ENCODE measurements around the gene NUP160. TPM values are rescaled to one million over a fixed set of nuclear protein-coding genes. Genes with fewer than 3 reads are reported as not detected.
A peak's percentile ranks its signal among the peaks of the same experiment; 100 is the strongest.
"Not testable (repeated sequence)": the region's sequence is repeated elsewhere in the genome, so short reads cannot be mapped to it uniquely, and the experiment has no call there.

Gene NUP160
- total RNA-seq, 1 experiment from 2014 or later = 89.9 TPM

- TF ChIP-seq ARID4B (CRISPR knock-in tag; IDR thresholded peaks at IDR 0.05; ENCODE audit: borderline replicate concordance) (no peak), IRF2 (CRISPR knock-in tag; IDR thresholded peaks at IDR 0.05; ENCODE audit: borderline replicate concordance, low read depth) (no peak), NFE2L1 (CRISPR knock-in tag; IDR thresholded peaks at IDR 0.05) (no peak), GABPB1 (CRISPR knock-in tag; IDR thresholded peaks at IDR 0.05) (no peak), ZNF219 (CRISPR knock-in tag; IDR thresholded peaks at IDR 0.05; ENCODE audit: borderline replicate concordance) (no peak), TEAD1 (CRISPR knock-in tag; IDR thresholded peaks at IDR 0.05) (no peak), ELF4 (CRISPR knock-in tag; IDR thresholded peaks at IDR 0.05; ENCODE audit: low read depth) (no peak), ERG (CRISPR knock-in tag; IDR thresholded peaks at IDR 0.05) (no peak), CREB1 (CRISPR knock-in tag; IDR thresholded peaks at IDR 0.05) (no peak), NFYB (CRISPR knock-in tag; conservative IDR thresholded peaks at IDR 0.05; ENCODE audit: low read depth) (no peak), ZNF138 (CRISPR knock-in tag; conservative IDR thresholded peaks at IDR 0.05) (no peak)
These were observed 72.8 kb downstream of the NUP160 start (continued) for GRCh38 chr11:47775240-47775869.

GRCh38 chr11:47773882-47774281 lies 74.3 kb downstream of the NUP160 start:
- DNase-seq (ENCODE audit: low spot score) (no peak), ATAC-seq (no peak)
- Mint-ChIP-seq H3K9me3 (no peaks in the 10 kb centered on the region), H3K36me3 (peaks cover 29% of the 10 kb centered on the region), H3K4me1 (peaks cover 3% of the 10 kb centered on the region; the same call in 1 of the 2 replicates), H3K4me3 (no peak overlapping the region), H3K27ac (no peak overlapping the region), H3K27me3 (ENCODE audit: low read depth) (no peaks in the 10 kb centered on the region)
- POLR2A ChIA-PET = no interaction called here
- CTCF ChIA-PET = no interaction called here
- no peak for TF ChIP-seq FOXP1 (CRISPR knock-in tag; IDR thresholded peaks at IDR 0.05; ENCODE audit: borderline replicate concordance)
- TF ChIP-seq TEAD1 (CRISPR knock-in tag; IDR thresholded peaks at IDR 0.05) = no peak
- no peak for TF ChIP-seq ZNF281 (CRISPR knock-in tag; IDR thresholded peaks at IDR 0.05)
- TF ChIP-seq IRF2 (CRISPR knock-in tag; IDR thresholded peaks at IDR 0.05; ENCODE audit: borderline replicate concordance, low read depth) = no peak
- peak; percentile 67 for TF ChIP-seq ZNF121 (CRISPR knock-in tag; IDR thresholded peaks at IDR 0.05)
- no peak for TF ChIP-seq NR3C1 (CRISPR knock-in tag; conservative IDR thresholded peaks at IDR 0.05; ENCODE audit: low read depth)

- peaks cover 14% of the 10 kb centered on the region for H3K4me1 Mint-ChIP-seq
- H3K9me3 Mint-ChIP-seq; POLR2A ChIA-PET; H3K27me3 Mint-ChIP-seq (ENCODE audit: low read depth); CTCF ChIA-PET; ATAC-seq; DNase-seq (ENCODE audit: low spot score): not testable (repeated sequence)
- H3K36me3 Mint-ChIP-seq = peaks cover 11% of the 10 kb centered on the region
- H3K27ac Mint-ChIP-seq = peak overlapping the region; percentile 57
- peak overlapping the region; percentile 8; the same call in 1 of the 2 replicates for H3K4me3 Mint-ChIP-seq
These were observed 78.6 kb downstream of the NUP160 start for GRCh38 chr11:47769556-47769955.
